NCI-H446 treated with DMSO at 0.1 percent for 48 hours (cell line): ENCODE measurements around the gene PLEK2.

Source experiments
- DNase-seq: peaks from one replicate; lab custom pipeline; 2025; lab: John Stamatoyannopoulos, UW

Gene PLEK2

GRCh38 chr14:67396381-67396970, 15.5 kb downstream of the PLEK2 start:
- no peak for DNase-seq

GRCh38 chr14:67395876-67396189, 16.1 kb downstream of the PLEK2 start:
- DNase-seq, result no peak

GRCh38 chr14:67395086-67395875, 16.7 kb downstream of the PLEK2 start:
- no peak for DNase-seq

GRCh38 chr14:67393689-67394088, 18.3 kb downstream of the PLEK2 start:
- no peak for DNase-seq

GRCh38 chr14:67392800-67393199, 19.2 kb downstream of the PLEK2 start:
- DNase-seq, result no peak

GRCh38 chr14:67392123-67392522, 19.8 kb downstream of the PLEK2 start:
- DNase-seq, result no peak

GRCh38 chr14:67391268-67391667, 20.7 kb downstream of the PLEK2 start:
- no peak for DNase-seq

GRCh38 chr14:67389811-67390534, 22.0 kb downstream of the PLEK2 start:
- DNase-seq, result no peak

- DNase-seq, result no peak
These were observed 22.7 kb downstream of the PLEK2 start for GRCh38 chr14:67389275-67389674.

GRCh38 chr14:67387195-67387594, 24.8 kb downstream of the PLEK2 start:
- DNase-seq, result no peak

- no peak for DNase-seq
These were observed 26.3 kb downstream of the PLEK2 start for GRCh38 chr14:67385618-67386017.

- DNase-seq, result no peak
These were observed 26.8 kb downstream of the PLEK2 start for GRCh38 chr14:67385120-67385519.

GRCh38 chr14:67377916-67378315, 34.0 kb downstream of the PLEK2 start:
- no peak for DNase-seq

- DNase-seq, result no peak
These were observed 38.6 kb downstream of the PLEK2 start for GRCh38 chr14:67373347-67373746.

- no peak for DNase-seq
These were observed 39.1 kb downstream of the PLEK2 start for GRCh38 chr14:67372833-67373232.

GRCh38 chr14:67371247-67372148, 40.5 kb downstream of the PLEK2 start:
- DNase-seq, result no peak

GRCh38 chr14:67370830-67371229, 41.1 kb downstream of the PLEK2 start:
- DNase-seq, result no peak

GRCh38 chr14:67365476-67365875, 46.5 kb downstream of the PLEK2 start:
- DNase-seq, result no peak

- DNase-seq, result no peak
These were observed 51.3 kb downstream of the PLEK2 start for GRCh38 chr14:67360470-67361206.

GRCh38 chr14:67359775-67360469, 52.0 kb downstream of the PLEK2 start, which contains the start of the genes ATP6V1D and EIF2S1:
TSS of gene ATP6V1D (minus strand) at chr14:67359804. CDS start at chr14:67359698, 106 bp downstream.
TSS of gene EIF2S1 (plus strand) at chr14:67360328. CDS start at chr14:67364768, 4,440 bp downstream.
- peak; percentile 98 for DNase-seq
